GM19351 (cell line): ENCODE measurements around the gene DBP.

Experiments used
- ATAC-seq: cut with Tn5 transposase; IDR thresholded peaks from one replicate; pipeline ENCODE4 v1.9.1; 2021; ENCODE audit warnings: mild to moderate bottlenecking, moderate library complexity; ENCODE audit not compliant: unreplicated experiment

Gene DBP

GRCh38 chr19:48587387-48587786, 49.8 kb downstream of the DBP start:
- no peak for ATAC-seq

DNA sequence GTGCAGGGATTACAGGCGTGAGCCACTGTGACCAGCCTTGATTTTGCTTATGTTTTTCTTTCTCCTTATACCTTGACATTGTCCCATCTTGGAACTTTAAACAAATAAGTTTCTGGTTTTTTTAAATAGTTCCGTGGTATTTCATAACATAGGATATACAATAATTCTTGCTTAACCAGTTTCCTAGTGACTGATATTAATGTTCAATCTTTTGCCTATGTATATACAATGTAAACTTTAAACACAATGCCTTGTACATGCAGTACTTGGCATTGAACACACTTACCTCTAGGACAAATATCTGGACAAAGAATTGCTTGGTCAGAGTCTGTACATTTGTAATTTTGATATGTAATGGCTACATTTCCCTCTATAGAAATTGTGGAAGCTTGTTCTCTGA, 55.0 kb downstream of the DBP start:
- no peak for ATAC-seq
